HCT116 (cell line): Measurements from ENCODE around the gene TSPAN2. TPM values are rescaled to one million over a fixed set of nuclear protein-coding genes. Genes with fewer than 3 reads are reported as not detected.

Experiments
- ATAC-seq: fragments of 200-7000 bp; cut with Tn5 transposase; 2 replicates; pipeline ENCODE4 v1.9.1; 2020; ENCODE audit warnings: mild to moderate bottlenecking, moderate library complexity
- BruUV-seq: library from RNA; stranded (reverse); fragments of 400-500 nt; replicated peaks from 2 replicates; lab custom pipeline; 2021; lab: Mats Ljungman, UMichigan
- CTCF ChIA-PET: fragments of 300-600 bp; sonication (Branson Sonifier 250); formaldehyde crosslinking; loops from one replicate; lab custom pipeline; 2021; ENCODE audit warnings: antibody characterized with exemption; lab: Charles Lee
- POLR2A ChIA-PET: fragments of 300-600, 350-600 bp; sonication (Branson Sonifier 250); formaldehyde crosslinking; loops from one replicate; lab custom pipeline; 2021; ENCODE audit warnings: antibody characterized with exemption; lab: Charles Lee
- RAD21 ChIA-PET, 2 experiments: fragments of 300-600 bp; sonication (Branson Sonifier 250); formaldehyde crosslinking; loops; one replicate each; lab custom pipeline; 2023; ENCODE audit warnings: low total read pairs in 2 of 2; ENCODE audit not compliant: uncharacterized antibody in 2 of 2, unreplicated experiment in 2 of 2, low non-redundant PET in 1 of 2; lab: Charles Lee
- DNase-seq: peaks from one replicate; pipeline ENCODE4 v3.0.0-alpha.2; 2010; ENCODE audit warnings: low read depth, low spot score
- H2AFZ ChIP-seq: fragments of 200-600 bp; shearing (Covaris generic), sonication (generic); 2 replicates; pipeline ENCODE4 v1.6.1; 2017; ENCODE audit warnings: low read depth, mixed run types, mixed read lengths, antibody characterized with exemption, low read length; ENCODE audit not compliant: poor library complexity, severe bottlenecking
- H3K27ac ChIP-seq: 2 replicates; pipeline ENCODE4 v1.5.1; 2012; ENCODE audit warnings: low read depth, low read length
- H3K27me3 ChIP-seq: fragments of 200-600 bp; sonication (generic); 2 replicates; pipeline ENCODE4 v1.6.1; 2016; ENCODE audit warnings: mixed run types, low read length, mixed read lengths; ENCODE audit not compliant: insufficient read depth
- H3K36me3 ChIP-seq, 2 experiments: fragments of 200-500 bp in 1 of 2; fragments of 200-600 bp in 1 of 2; sonication (Bioruptor generic) in 1 of 2; sonication (generic) in 1 of 2; 2 replicates each; pipeline versions ENCODE4 v1.5.1 to v1.6.1; 2014 to 2016; ENCODE audit warnings: low read length in 2 of 2, inconsistent platforms in 1 of 2, mixed read lengths in 1 of 2, mixed run types in 1 of 2; ENCODE audit not compliant: insufficient read depth in 2 of 2, control insufficient read depth in 1 of 2
- H3K4me1 ChIP-seq, 2 experiments: fragments of 200-600 bp in 1 of 2; sonication (generic) in 1 of 2; 2 replicates each; pipeline versions ENCODE4 v1.5.1 to v1.6.1; 2012 to 2017; ENCODE audit warnings: low read length in 2 of 2, inconsistent platforms in 1 of 2, mild to moderate bottlenecking in 1 of 2, mixed read lengths in 1 of 2, mixed run types in 1 of 2, moderate library complexity in 1 of 2; ENCODE audit not compliant: insufficient read depth in 2 of 2, control insufficient read depth in 1 of 2
- H3K4me2 ChIP-seq: fragments of 200-600 bp; sonication (generic); 2 replicates; pipeline ENCODE4 v1.6.1; 2017; ENCODE audit warnings: mixed run types, low read length, mixed read lengths
- H3K4me3 ChIP-seq, 2 experiments: fragments of 200-600 bp in 1 of 2; sonication (generic) in 1 of 2; replicated peaks in 1 of 2; 2 replicates each; pipeline ENCODE4 v1.5.1; 2011 to 2016; ENCODE audit warnings: low read length in 2 of 2, control low read depth in 1 of 2, low read depth in 1 of 2, mild to moderate bottlenecking in 1 of 2, mixed read lengths in 1 of 2, mixed run types in 1 of 2
- H3K79me2 ChIP-seq: fragments of 200-600 bp; sonication (generic); 2 replicates; pipeline ENCODE4 v1.6.1; 2017; ENCODE audit warnings: mild to moderate bottlenecking, mixed run types, low read length, moderate library complexity, mixed read lengths; ENCODE audit not compliant: insufficient read depth
- H3K9ac ChIP-seq: fragments of 200-600 bp; sonication (generic); 2 replicates; pipeline ENCODE4 v1.6.1; 2016; ENCODE audit warnings: low read length, mixed read lengths
- H3K9me2 ChIP-seq: fragments of 200-600 bp; sonication (generic), shearing (Covaris generic); 2 replicates; pipeline ENCODE4 v1.6.1; 2017; ENCODE audit warnings: mixed run types, mild to moderate bottlenecking, moderate library complexity; ENCODE audit not compliant: insufficient read depth
- H3K9me3 ChIP-seq, 2 experiments: fragments of 200-500 bp in 1 of 2; fragments of 200-600 bp in 1 of 2; sonication (Bioruptor generic) in 1 of 2; sonication (generic) in 1 of 2; 2 replicates each; pipeline ENCODE4 v1.6.1; 2014 to 2017; ENCODE audit warnings: low read length in 2 of 2, mixed read lengths in 2 of 2, inconsistent platforms in 1 of 2, low read depth in 1 of 2, mild to moderate bottlenecking in 1 of 2, mixed run types in 1 of 2, moderate library complexity in 1 of 2; ENCODE audit not compliant: control insufficient read depth in 1 of 2, insufficient read depth in 1 of 2
- H4K20me1 ChIP-seq: fragments of 200-600 bp; sonication (generic), shearing (Covaris generic); 2 replicates; pipeline ENCODE4 v1.6.1; 2017; ENCODE audit warnings: mixed run types, mild to moderate bottlenecking, moderate library complexity; ENCODE audit not compliant: insufficient read depth
- ATF3 ChIP-seq: IDR thresholded peaks from 2 replicates; pipeline ENCODE4 v1.6.1; 2012
- CBX3 ChIP-seq: IDR thresholded peaks from 2 replicates; pipeline ENCODE4 v1.6.1; 2012; ENCODE audit warnings: low read depth
- CEBPB ChIP-seq: IDR thresholded peaks from 2 replicates; pipeline ENCODE4 v1.6.1; 2012; ENCODE audit warnings: low read depth
- CTCF ChIP-seq, 3 experiments: fragments of 200-600 bp in 1 of 3; sonication (generic) in 1 of 3; IDR thresholded peaks in 2 of 3; conservative IDR thresholded peaks in 1 of 3; 2 replicates each; pipeline ENCODE4 v1.5.1; 2012 to 2017; ENCODE audit warnings: low read depth in 2 of 3, low read length in 2 of 3, antibody characterized with exemption in 1 of 3, borderline replicate concordance in 1 of 3, control low read depth in 1 of 3, mild to moderate bottlenecking in 1 of 3, mixed read lengths in 1 of 3, mixed run types in 1 of 3, moderate library complexity in 1 of 3; ENCODE audit not compliant: insufficient read depth in 1 of 3
- EGR1 ChIP-seq: IDR thresholded peaks from 2 replicates; pipeline ENCODE4 v1.6.1; 2012; ENCODE audit warnings: low read depth
- ELF1 ChIP-seq: IDR thresholded peaks from 2 replicates; pipeline ENCODE4 v1.6.1; 2012; ENCODE audit warnings: low read depth, borderline replicate concordance
- EZH2 ChIP-seq: fragments of 200-600 bp; sonication (generic); IDR thresholded peaks from 2 replicates; pipeline ENCODE4 v1.6.1; 2017; ENCODE audit warnings: antibody characterized with exemption, mixed run types
- EZH2phosphoT487 ChIP-seq: fragments of 200-600 bp; IDR thresholded peaks from 2 replicates; pipeline ENCODE4 v1.6.1; 2018; ENCODE audit warnings: antibody characterized with exemption, borderline replicate concordance
- FOSL1 ChIP-seq: IDR thresholded peaks from 2 replicates; pipeline ENCODE4 v1.6.1; 2012; ENCODE audit warnings: low read depth
- POLR2A ChIP-seq: IDR thresholded peaks from 2 replicates; pipeline ENCODE4 v1.7.0; 2011; ENCODE audit warnings: borderline replicate concordance; ENCODE audit not compliant: insufficient read depth, insufficient read length; ENCODE audit errors: extremely low read depth
- REST ChIP-seq: IDR thresholded peaks from 2 replicates; pipeline ENCODE4 v1.6.1; 2012; ENCODE audit warnings: low read depth
- SIN3A ChIP-seq: IDR thresholded peaks from 2 replicates; pipeline ENCODE4 v1.6.1; 2012; ENCODE audit warnings: low read depth
- SP1 ChIP-seq: IDR thresholded peaks from 2 replicates; pipeline ENCODE4 v1.6.1; 2012; ENCODE audit warnings: low read depth
- SRF ChIP-seq: IDR thresholded peaks from 2 replicates; pipeline ENCODE4 v1.6.1; 2012; ENCODE audit warnings: low read depth
- YY1 ChIP-seq: IDR thresholded peaks from 2 replicates; pipeline ENCODE4 v1.6.1; 2011; ENCODE audit warnings: low read length, low read depth, moderate library complexity, mild to moderate bottlenecking; ENCODE audit not compliant: insufficient replicate concordance; ENCODE audit errors: extremely low read depth
- ZBTB33 ChIP-seq: IDR thresholded peaks from 2 replicates; pipeline ENCODE4 v1.6.1; 2011; ENCODE audit warnings: mild to moderate bottlenecking, low read length, moderate library complexity; ENCODE audit not compliant: insufficient replicate concordance; ENCODE audit errors: extremely low read depth
- ZFX ChIP-seq: fragments of 450-650 bp; IDR thresholded peaks from 2 replicates; pipeline ENCODE4 v1.6.1; 2017
- intact Hi-C: fragments of 100-400 bp; cut with micrococcal nuclease; formaldehyde crosslinking; loops from 2 replicates; pipeline ENCODE4 v1.10.0; 2022
- total RNA-seq: library from RNA; stranded (reverse); gene quantifications from one replicate; pipeline ENCODE4 v1.2.1, GENCODE V29; 2021; ENCODE audit not compliant: unreplicated experiment

Gene TSPAN2
- total RNA-seq, 1 experiment from 2014 or later: 0.98 TPM

- TF ChIP-seq ZBTB33: no peak
- TF ChIP-seq CBX3: no peak
- TF ChIP-seq, all 23 proteins: peak for 0
Observed at GRCh38 chr1:115105831-115106230, 16.5 kb upstream of the TSPAN2 start (continued).

- no peak overlapping the region for H2AFZ ChIP-seq
Observed at GRCh38 chr1:115099693-115100050, 10.4 kb upstream of the TSPAN2 start.

More at GRCh38 chr1:115099693-115100050, 10.4 kb upstream of the TSPAN2 start:
- no peaks in the 10 kb centered on the region for H4K20me1 ChIP-seq
- no peak overlapping the region for H3K27ac ChIP-seq
- ATAC-seq (no peak), DNase-seq (no peak)
- no peak overlapping the region for H3K4me3 ChIP-seq
- intact Hi-C loops: no loop called here
- no peak overlapping the region for H3K9ac ChIP-seq
- TF ChIP-seq REST: no peak
- no peak for TF ChIP-seq SRF
- no peak for TF ChIP-seq FOSL1
- TF ChIP-seq ZBTB33: no peak
- no peak for TF ChIP-seq ZFX
- TF ChIP-seq CEBPB: no peak
- TF ChIP-seq ELF1: no peak
- no peak for TF ChIP-seq ATF3
- TF ChIP-seq CTCF (IDR thresholded peaks at IDR 0.05 in 2 of 3, conservative IDR thresholded peaks at IDR 0.05 in 1 of 3; ENCODE audit: borderline replicate concordance in 1 of 3, insufficient read depth in 1 of 3, low read depth in 2 of 3, low read length in 2 of 3): no peak
- no peak for TF ChIP-seq EZH2phosphoT487
- no peak for TF ChIP-seq SP1
- TF ChIP-seq EGR1: no peak
- TF ChIP-seq EZH2: no peak
- TF ChIP-seq YY1: no peak
- no peak for TF ChIP-seq POLR2A
- TF ChIP-seq SIN3A: no peak
- CTCF ChIA-PET: no interaction called here
- no peaks in the 10 kb centered on the region for H3K9me3 ChIP-seq
- H3K79me2 ChIP-seq: no peaks in the 10 kb centered on the region
- no peaks in the 10 kb centered on the region; a peak in 1 of 4 replicates for H3K4me1 ChIP-seq
- no peak overlapping the region for H3K4me2 ChIP-seq
- H3K36me3 ChIP-seq: no peaks in the 10 kb centered on the region
- no TSS peak for BruUV-seq
- no peaks in the 10 kb centered on the region for H3K27me3 ChIP-seq
- RAD21 ChIA-PET: no interaction called here
- H3K9me2 ChIP-seq: no peaks in the 10 kb centered on the region
- POLR2A ChIA-PET: no interaction called here
